GM12878 (cell line): ENCODE results near the gene ABCC11. TPM values are rescaled to one million over a fixed set of nuclear protein-coding genes. Genes with fewer than 3 reads are reported as not detected.

ENCODE experiments used
- ATAC-seq: fragments of 200-7000 bp; cut with Tn5 transposase; 3 replicates; pipeline ENCODE4 v1.9.1; 2020; ENCODE audit warnings: mild to moderate bottlenecking, moderate library complexity
- BruUV-seq: library from RNA; stranded (reverse); fragments of 400-500 nt; replicated peaks from 2 replicates; lab custom pipeline; 2021; lab: Mats Ljungman, UMichigan
- CTCF ChIA-PET: fragments of 300-600 bp; sonication (Branson Sonifier 250); formaldehyde crosslinking; extraction: SDS; loops from one replicate; lab custom pipeline; 2021; ENCODE audit warnings: inconsistent platforms; lab: Yijun Ruan, JAX
- POLR2A ChIA-PET: fragments of 350-600 bp; formaldehyde crosslinking; extraction: SDS; loops from one replicate; lab custom pipeline; 2021; ENCODE audit warnings: inconsistent platforms; lab: Charles Lee
- RAD21 ChIA-PET: fragments of 300-600 bp; sonication (Branson Sonifier 250); formaldehyde crosslinking; loops from one replicate; lab custom pipeline; 2023; ENCODE audit warnings: antibody characterized with exemption; ENCODE audit not compliant: unreplicated experiment; lab: Charles Lee
- SMC1A ChIA-PET: fragments of 300-600 bp; sonication (Branson Sonifier 250); formaldehyde crosslinking; loops from one replicate; lab custom pipeline; 2023; ENCODE audit not compliant: unreplicated experiment, uncharacterized antibody; lab: Charles Lee
- DNase-seq: peaks from one replicate; pipeline ENCODE4 v3.0.0-alpha.2; 2011; ENCODE audit warnings: low read depth, low spot score
- FAIRE-seq: peaks from 3 replicates; lab custom pipeline; 2011; peaks lifted over from hg19 to GRCh38; lab: Jason Lieb, UNC
- H2AFZ ChIP-seq: 2 replicates; pipeline ENCODE4 v1.6.0; 2011; ENCODE audit warnings: low read depth, low read length, control low read depth; ENCODE audit not compliant: control insufficient read depth
- H3K27ac ChIP-seq: 2 replicates; pipeline ENCODE4 v1.5.1; 2011; ENCODE audit warnings: control low read depth; ENCODE audit not compliant: control insufficient read depth, insufficient read depth
- H3K27me3 ChIP-seq, 2 experiments: replicated peaks in 1 of 2; 2 replicates each; pipeline versions ENCODE4 v1.6.0 to v1.6.1; 2011; ENCODE audit warnings: low read length in 1 of 2; ENCODE audit not compliant: control insufficient read depth in 2 of 2, insufficient read depth in 2 of 2
- H3K36me3 ChIP-seq, 2 experiments: 2 replicates each; pipeline ENCODE4 v1.5.1; 2011; ENCODE audit warnings: low read length in 1 of 2; ENCODE audit not compliant: control insufficient read depth in 2 of 2, insufficient read depth in 2 of 2
- H3K4me1 ChIP-seq: 2 replicates; pipeline ENCODE4 v1.6.1; 2011; ENCODE audit warnings: mild to moderate bottlenecking, low read length, moderate library complexity, mixed read lengths; ENCODE audit not compliant: control insufficient read depth, insufficient read depth
- H3K4me2 ChIP-seq: 2 replicates; pipeline ENCODE4 v1.6.0; 2011; ENCODE audit warnings: control low read depth; ENCODE audit not compliant: control insufficient read depth, insufficient read depth
- H3K4me3 ChIP-seq: fragments of 200-600 bp; sonication (generic); 2 replicates; pipeline ENCODE4 v1.5.1; 2016
- H3K79me2 ChIP-seq: 2 replicates; pipeline ENCODE4 v1.6.0; 2011; ENCODE audit warnings: low read length; ENCODE audit not compliant: control insufficient read depth, insufficient read depth
- H3K9ac ChIP-seq: 2 replicates; pipeline ENCODE4 v1.8.0; 2011; ENCODE audit warnings: low read length, control low read depth, mixed read lengths; ENCODE audit not compliant: control insufficient read depth, insufficient read depth
- H3K9me3 ChIP-seq: replicated peaks from 3 replicates; pipeline ENCODE4 v1.5.1; 2011; ENCODE audit warnings: mild to moderate bottlenecking, low read length; ENCODE audit not compliant: control insufficient read depth, insufficient read depth
- H4K20me1 ChIP-seq: 2 replicates; pipeline ENCODE4 v1.6.0; 2011; ENCODE audit not compliant: control insufficient read depth, insufficient read depth
- BMI1 ChIP-seq: fragments of 450-650 bp; IDR thresholded peaks from 2 replicates; pipeline ENCODE4 v1.6.1; 2016; ENCODE audit warnings: mild to moderate bottlenecking, moderate library complexity, borderline replicate concordance
- CEBPB ChIP-seq, 2 experiments: fragments of 150-350 bp in 1 of 2; IDR thresholded peaks; 2 replicates each; pipeline ENCODE4 v1.6.1; 2012 to 2014; ENCODE audit warnings: low read depth in 2 of 2, low read length in 2 of 2, borderline replicate concordance in 1 of 2, inconsistent platforms in 1 of 2
- CREM ChIP-seq: IDR thresholded peaks from 2 replicates; pipeline ENCODE4 v1.6.1; 2014; ENCODE audit warnings: antibody characterized with exemption, low read depth
- EP300 ChIP-seq, 2 experiments: fragments of 150-350 bp in 1 of 2; IDR thresholded peaks; 2 replicates each; pipeline ENCODE4 v1.6.1; 2011 to 2012; ENCODE audit warnings: low read depth in 2 of 2, low read length in 2 of 2, borderline replicate concordance in 1 of 2, improper control_type of control experiment in 1 of 2, inconsistent platforms in 1 of 2; ENCODE audit not compliant: control insufficient read depth in 1 of 2
- JUND ChIP-seq: IDR thresholded peaks from 2 replicates; pipeline ENCODE4 v1.6.1; 2012; ENCODE audit warnings: low read depth, mild to moderate bottlenecking, low read length, improper control_type of control experiment, moderate library complexity
- SIX5 ChIP-seq: IDR thresholded peaks from 2 replicates; pipeline ENCODE4 v1.6.1; 2011; ENCODE audit warnings: mild to moderate bottlenecking, low read depth, low read length, moderate library complexity; ENCODE audit not compliant: severe bottlenecking
- ZNF274 ChIP-seq: IDR thresholded peaks from one replicate; pipeline ENCODE4 v1.8.0; 2011; ENCODE audit not compliant: insufficient read length, insufficient read depth
- WGBS: methylation state at CpG from one replicate; pipeline ENCODE4 v1.1.6; 2016; ENCODE audit warnings: low lambda C conversion rate; ENCODE audit not compliant: insufficient replicate concordance, insufficient coverage; ENCODE audit errors: missing lambda C conversion rate; 5-methylcytosine and 5-hydroxymethylcytosine counted together
- in situ Hi-C: fragments of 300-500 bp; cut with MboI; formaldehyde crosslinking; loops from 9 replicates; pipeline ENCODE4 v1.14.3; 2018; ENCODE audit warnings: mixed read lengths
- intact Hi-C: fragments of 100-400 bp; cut with micrococcal nuclease; formaldehyde crosslinking; loops from one replicate; pipeline ENCODE4 v1.14.2; 2022; ENCODE audit not compliant: unreplicated experiment
- polyA plus RNA-seq, 11 experiments: library from polyadenylated mRNA; depleted of rRNA in 4 of 11; unstranded in 6 of 11; stranded (reverse) in 5 of 11; fragments of >200 nt; fragmentation: Nextera tagmentation in 4 of 11; fragmentation: Illumina TruSeq in 1 of 11; extraction: Ambion mirVana in 4 of 11; extraction: Trizol in 1 of 11; gene quantifications; 1 replicate in 1 of 11; 2 replicates in 10 of 11; pipeline versions ENCODE4 v1.2.1 to v1.2.3, GENCODE V29; 2011 to 2016; ENCODE audit warnings: inconsistent platforms in 2 of 11, missing spikeins in 2 of 11, low read depth in 1 of 11
- total RNA-seq, 4 experiments: library from RNA; depleted of rRNA in 3 of 4; stranded (reverse); fragments of >200 nt in 3 of 4; fragmentation: Illumina TruSeq in 1 of 4; extraction: Trizol in 1 of 4; gene quantifications; 2 replicates each; pipeline versions ENCODE4 v1.2.1 to v1.2.3, GENCODE V29; 2013 to 2021
- TF ChIP-seq, protein P1 (sequence below): fragments of 450-650 bp; formaldehyde crosslinking; IDR thresholded peaks from 2 replicates; pipeline ENCODE4 v1.4.0; 2022; ENCODE audit warnings: mild to moderate bottlenecking, moderate library complexity

The ABCC11 gene
- total and polyA plus RNA-seq, 10 of the 15 experiments (the other 5 are each of a cell fraction or from before 2014, with no cell fraction given) = 0.04 to 0.20 (median 0.10) TPM; not detected in 6

- POLR2A ChIA-PET = no interaction called here
- H3K4me1 ChIP-seq = no peaks in the 10 kb centered on the region
- TF ChIP-seq, protein P1, sequence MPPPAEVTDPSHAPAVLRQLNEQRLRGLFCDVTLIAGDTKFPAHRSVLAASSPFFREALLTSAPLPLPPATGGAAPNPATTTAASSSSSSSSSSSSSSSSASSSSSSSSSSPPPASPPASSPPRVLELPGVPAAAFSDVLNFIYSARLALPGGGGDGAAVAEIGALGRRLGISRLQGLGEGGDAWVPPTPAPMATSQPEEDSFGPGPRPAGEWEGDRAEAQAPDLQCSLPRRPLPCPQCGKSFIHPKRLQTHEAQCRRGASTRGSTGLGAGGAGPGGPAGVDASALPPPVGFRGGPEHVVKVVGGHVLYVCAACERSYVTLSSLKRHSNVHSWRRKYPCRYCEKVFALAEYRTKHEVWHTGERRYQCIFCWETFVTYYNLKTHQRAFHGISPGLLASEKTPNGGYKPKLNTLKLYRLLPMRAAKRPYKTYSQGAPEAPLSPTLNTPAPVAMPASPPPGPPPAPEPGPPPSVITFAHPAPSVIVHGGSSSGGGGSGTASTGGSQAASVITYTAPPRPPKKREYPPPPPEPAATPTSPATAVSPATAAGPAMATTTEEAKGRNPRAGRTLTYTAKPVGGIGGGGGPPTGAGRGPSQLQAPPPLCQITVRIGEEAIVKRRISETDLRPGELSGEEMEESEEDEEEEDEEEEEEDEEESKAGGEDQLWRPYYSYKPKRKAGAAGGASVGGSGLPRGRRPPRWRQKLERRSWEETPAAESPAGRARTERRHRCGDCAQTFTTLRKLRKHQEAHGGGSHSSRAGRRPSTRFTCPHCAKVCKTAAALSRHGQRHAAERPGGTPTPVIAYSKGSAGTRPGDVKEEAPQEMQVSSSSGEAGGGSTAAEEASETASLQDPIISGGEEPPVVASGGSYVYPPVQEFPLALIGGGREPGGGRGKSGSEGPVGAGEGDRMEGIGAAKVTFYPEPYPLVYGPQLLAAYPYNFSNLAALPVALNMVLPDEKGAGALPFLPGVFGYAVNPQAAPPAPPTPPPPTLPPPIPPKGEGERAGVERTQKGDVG = no peak
- TF ChIP-seq CREM (no peak), EP300 (IDR thresholded peaks at IDR 0.05; ENCODE audit: borderline replicate concordance in 1 of 2, control insufficient read depth in 1 of 2, low read depth in 2 of 2, low read length in 2 of 2) (no peak), JUND (no peak), BMI1 (no peak), SIX5 (no peak), ZNF274 (no peak), CEBPB (IDR thresholded peaks at IDR 0.05; ENCODE audit: borderline replicate concordance in 1 of 2, low read depth in 2 of 2, low read length in 2 of 2) (no peak)
- TF ChIP-seq, all 136 proteins: peak for 0
- Histone ChIP-seq H3K27ac (no peak overlapping the region), H3K9me3 (no peaks in the 10 kb centered on the region), H3K4me2 (no peak overlapping the region), H4K20me1 (no peaks in the 10 kb centered on the region), H2AFZ (no peak overlapping the region), H3K4me3 (no peak overlapping the region), H3K9ac (no peak overlapping the region), H3K27me3 (peaks cover 0 to 1% of the 10 kb centered on the region in 2 experiments; a peak in 3 of 4 replicates), H3K36me3 (no peaks in the 10 kb centered on the region), H3K79me2 (no peaks in the 10 kb centered on the region)
- CTCF ChIA-PET = no interaction called here
- RAD21 ChIA-PET = no interaction called here
- intact Hi-C loops (no loop called here), in situ Hi-C loops (no loop called here)
- SMC1A ChIA-PET = no interaction called here
- BruUV-seq = no TSS peak
- no peak for FAIRE-seq
- WGBS = 13% methylated on average over 6 of the region's 6 CpGs
- DNase-seq = no peak
- no peak for ATAC-seq
Measured at GRCh38 chr16:48210747-48211146, 36.6 kb downstream of the ABCC11 start.
